GM18520 (cell line): ENCODE data around the gene TBC1D12.
"Not testable (repeated sequence)": the region's sequence is repeated elsewhere in the genome, so short reads cannot be mapped to it uniquely, and the experiment has no call there.

Source experiments
- ATAC-seq: cut with Tn5 transposase; IDR thresholded peaks from one replicate; pipeline ENCODE4 v1.9.1; 2021; ENCODE audit not compliant: unreplicated experiment

Gene TBC1D12

GRCh38 chr10:94533027-94533426 is 130.7 kb downstream of the TBC1D12 start:
- no peak for ATAC-seq

GRCh38 chr10:94542282-94542681 is 139.9 kb downstream of the TBC1D12 start:
- not testable (repeated sequence) for ATAC-seq

- ATAC-seq, result peak; percentile 43
Observed at GRCh38 chr10:94545391-94546048, 143.2 kb downstream of the TBC1D12 start, which contains the start of gene HELLS. TSS of gene HELLS (plus strand) at chr10:94545788. CDS start at chr10:94545922, 134 bp downstream.

GRCh38 chr10:94546049-94546900 is 143.9 kb downstream of the TBC1D12 start:
- peak; percentile 2 for ATAC-seq

- ATAC-seq, result no peak
Observed at GRCh38 chr10:94546901-94547185, 144.5 kb downstream of the TBC1D12 start.

- no peak for ATAC-seq
Observed at GRCh38 chr10:94549221-94549620, 146.9 kb downstream of the TBC1D12 start.

- ATAC-seq, result not testable (repeated sequence)
Observed at GRCh38 chr10:94567714-94568307, 165.5 kb downstream of the TBC1D12 start.

GRCh38 chr10:94571081-94571480 is 168.7 kb downstream of the TBC1D12 start:
- no peak for ATAC-seq

- ATAC-seq, result no peak
Observed at GRCh38 chr10:94571528-94571927, 169.2 kb downstream of the TBC1D12 start.

GRCh38 chr10:94578790-94579189 is 176.4 kb downstream of the TBC1D12 start:
- no peak for ATAC-seq

GRCh38 chr10:94583124-94583523 is 180.8 kb downstream of the TBC1D12 start:
- ATAC-seq, result no peak
